ENCODE results near the gene GPRC5D. TPM values are rescaled to one million over a fixed set of nuclear protein-coding genes. Genes with fewer than 3 reads are reported as not detected.

The GPRC5D gene
- total and polyA plus RNA-seq, 12 donors = 0.04 TPM; not detected in 11

DNA sequence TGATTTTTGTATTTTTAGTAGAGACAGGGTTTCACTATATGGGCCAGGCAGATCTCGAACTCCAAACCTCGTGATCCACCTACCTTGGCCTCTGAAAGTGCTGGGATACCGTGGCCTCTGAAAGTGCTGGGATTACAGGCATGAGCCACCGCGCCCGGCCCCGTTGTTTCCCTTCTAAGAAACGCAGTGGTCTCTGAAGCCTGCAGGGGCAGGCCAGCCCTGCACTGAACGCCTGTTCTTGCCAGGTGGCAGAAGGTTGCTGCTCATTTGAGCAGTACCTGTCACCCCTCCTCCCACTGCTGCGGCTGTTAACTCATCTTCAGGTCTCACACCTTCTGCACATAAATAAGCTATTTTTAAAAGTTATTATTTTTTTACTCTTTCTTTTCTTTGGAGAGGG lies 36.3 kb downstream of the GPRC5D start:
- TF ChIP-seq, protein P1, sequence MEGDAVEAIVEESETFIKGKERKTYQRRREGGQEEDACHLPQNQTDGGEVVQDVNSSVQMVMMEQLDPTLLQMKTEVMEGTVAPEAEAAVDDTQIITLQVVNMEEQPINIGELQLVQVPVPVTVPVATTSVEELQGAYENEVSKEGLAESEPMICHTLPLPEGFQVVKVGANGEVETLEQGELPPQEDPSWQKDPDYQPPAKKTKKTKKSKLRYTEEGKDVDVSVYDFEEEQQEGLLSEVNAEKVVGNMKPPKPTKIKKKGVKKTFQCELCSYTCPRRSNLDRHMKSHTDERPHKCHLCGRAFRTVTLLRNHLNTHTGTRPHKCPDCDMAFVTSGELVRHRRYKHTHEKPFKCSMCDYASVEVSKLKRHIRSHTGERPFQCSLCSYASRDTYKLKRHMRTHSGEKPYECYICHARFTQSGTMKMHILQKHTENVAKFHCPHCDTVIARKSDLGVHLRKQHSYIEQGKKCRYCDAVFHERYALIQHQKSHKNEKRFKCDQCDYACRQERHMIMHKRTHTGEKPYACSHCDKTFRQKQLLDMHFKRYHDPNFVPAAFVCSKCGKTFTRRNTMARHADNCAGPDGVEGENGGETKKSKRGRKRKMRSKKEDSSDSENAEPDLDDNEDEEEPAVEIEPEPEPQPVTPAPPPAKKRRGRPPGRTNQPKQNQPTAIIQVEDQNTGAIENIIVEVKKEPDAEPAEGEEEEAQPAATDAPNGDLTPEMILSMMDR (IDR thresholded peaks at IDR 0.05) = no peak
- DNase-seq (no peak), ATAC-seq (no peak)
- H3K9me3 ChIP-seq = no peaks in the 10 kb centered on the region
- H3K27me3 ChIP-seq = peaks cover 0 to 3% (median 0%) of the 10 kb centered on the region in 7 donors
- peak overlapping the region in 3 of 10 donors; percentile 35 to 42 (median 35) for H3K27ac ChIP-seq
- whole genome bisulfite sequencing, 2 donors = 80 to 82% methylated on average over 10 of the region's 10 CpGs
- H3K36me3 ChIP-seq = no peaks in the 10 kb centered on the region
- no peak overlapping the region for H3K4me3 ChIP-seq
- intact Hi-C loops (cut with DNase I) = loop anchor here (1.0 to 10.0 kb wide), 18 partner anchors 59 to 319 kb away; no protein-coding TSS in a partner anchor
- peaks cover 2 to 19% (median 8%) of the 10 kb centered on the region in 9 donors for H3K4me1 ChIP-seq

DNA sequence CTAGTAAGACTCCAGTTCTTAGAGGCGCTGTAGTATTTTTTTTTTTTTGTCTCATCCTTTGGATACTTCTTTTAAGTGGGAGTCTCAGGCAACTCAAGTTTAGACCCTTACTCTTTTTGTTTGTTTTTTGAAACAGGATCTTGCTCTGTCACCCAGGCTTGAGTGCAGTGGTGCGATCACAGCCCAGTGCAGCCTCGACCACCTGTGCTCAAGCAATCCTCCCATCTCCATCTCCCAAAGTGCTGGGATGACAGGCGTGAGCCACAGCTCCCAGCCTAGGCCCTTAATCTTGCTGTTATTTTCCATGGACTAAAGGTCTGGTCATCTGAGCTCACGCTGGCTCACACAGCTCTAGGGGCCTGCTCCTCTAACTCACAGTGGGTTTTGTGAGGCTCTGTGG lies 39.3 kb downstream of the GPRC5D start:
- TF ChIP-seq, protein P1 (IDR thresholded peaks at IDR 0.05) = no peak
- no peak for ATAC-seq
- intact Hi-C loops (cut with DNase I) = loop anchor here in 3 of 10 donors (5.0 to 10.0 kb wide), 5 partner anchors 72 to 322 kb away; no protein-coding TSS in a partner anchor
- no peak overlapping the region for H3K27ac ChIP-seq
- peaks cover 0 to 3% (median 0%) of the 10 kb centered on the region in 7 donors for H3K27me3 ChIP-seq
- DNase-seq = no peak
- no peaks in the 10 kb centered on the region for H3K36me3 ChIP-seq
- H3K4me1 ChIP-seq = peaks cover 2 to 35% (median 19%) of the 10 kb centered on the region in 9 donors
- WGBS, 2 donors = 97 to 98% methylated on average over 5 of the region's 5 CpGs
- H3K4me3 ChIP-seq = no peak overlapping the region
- H3K9me3 ChIP-seq = no peaks in the 10 kb centered on the region

DNA sequence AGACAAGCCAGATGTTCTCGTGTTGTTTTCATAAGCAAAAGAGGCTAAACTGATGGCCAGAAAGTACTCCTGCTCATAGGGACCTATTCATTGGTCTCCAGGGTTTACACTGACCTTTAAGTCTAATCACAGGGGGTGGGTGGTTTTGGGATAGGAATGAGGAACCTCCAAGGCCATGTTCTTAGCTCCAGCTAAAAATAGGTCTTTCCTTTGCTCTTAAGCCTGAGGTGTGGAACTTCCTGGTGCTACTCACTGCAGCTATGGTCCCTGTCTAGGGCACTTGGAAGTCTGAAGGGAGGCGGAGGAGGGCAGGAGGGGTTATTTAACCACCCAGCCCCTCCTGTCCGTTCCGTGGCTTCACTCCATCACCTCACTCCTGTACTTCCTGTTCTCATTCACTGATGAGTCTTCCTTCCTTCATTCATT lies 42.0 kb downstream of the GPRC5D start:
- 44 to 49% methylated on average over 4 of the region's 4 CpGs for WGBS, 2 donors
- ATAC-seq = peak; percentile 43 to 93 (median 66)
- intact Hi-C loops (cut with DNase I) = loop anchor here in 4 of 10 donors (5.0 to 10.0 kb wide), 6 partner anchors 75 to 325 kb away; no protein-coding TSS in a partner anchor

DNA sequence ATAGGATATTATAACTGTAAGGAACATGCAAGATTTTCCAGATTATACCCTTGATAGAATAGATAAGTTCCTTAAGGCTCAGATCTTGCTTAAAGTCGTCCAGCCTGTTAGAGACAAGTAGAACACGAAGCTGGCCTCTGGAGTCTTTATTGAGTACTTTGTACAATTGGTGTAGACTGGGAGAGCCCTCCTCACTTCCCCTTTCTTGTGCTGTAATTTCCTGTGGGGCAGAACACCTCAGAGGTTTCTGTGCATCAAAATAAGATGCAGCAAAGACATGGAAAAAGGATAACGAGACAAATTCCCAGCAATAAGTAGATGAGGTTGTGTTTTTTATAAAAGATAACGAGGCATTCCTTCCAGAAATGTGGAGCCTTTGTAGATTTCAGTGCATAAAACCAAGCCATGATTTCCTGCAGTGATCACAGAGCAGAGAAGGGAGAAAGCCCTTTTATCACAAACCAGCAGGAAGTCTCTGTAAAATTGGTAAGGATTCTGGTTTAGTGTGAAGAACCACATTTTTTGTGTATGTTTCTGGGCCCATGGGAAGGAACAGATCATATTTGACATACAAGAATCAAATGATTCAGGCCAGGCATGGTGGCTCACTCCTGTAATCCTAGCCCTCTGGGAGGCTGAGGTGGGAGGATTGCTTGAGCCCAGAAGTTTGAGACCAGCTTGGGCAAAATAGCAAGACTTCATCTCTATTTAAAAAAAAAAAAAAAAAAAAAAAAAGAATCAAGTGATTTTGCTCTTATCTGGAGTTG lies 42.6 kb downstream of the GPRC5D start:
- WGBS, 2 donors = 47 to 55% methylated on average over 4 of the region's 4 CpGs
- Histone ChIP-seq H3K27ac (peak overlapping the region in 4 of 10 donors; percentile 8 to 56 (median 36)), H3K9me3 (no peaks in the 10 kb centered on the region), H3K4me3 (no peak overlapping the region), H3K4me1 (peaks cover 0 to 19% (median 15%) of the 10 kb centered on the region in 9 donors), H3K27me3 (peaks cover 0 to 3% (median 0%) of the 10 kb centered on the region in 7 donors), H3K36me3 (no peaks in the 10 kb centered on the region)
- ATAC-seq (peak in 3 of 8 donors; percentile 15 to 55 (median 35)), DNase-seq (no peak)
- intact Hi-C loops (cut with DNase I) = loop anchor here in 1 of 10 donors (10.0 kb wide), 1 partner anchor 75 kb away; no protein-coding TSS in a partner anchor
- TF ChIP-seq, protein P1 (IDR thresholded peaks at IDR 0.05) = no peak

More for the DNA sequence above, 42.0 kb downstream of the GPRC5D start:
- peaks cover 0 to 19% (median 15%) of the 10 kb centered on the region in 9 donors for H3K4me1 ChIP-seq
- peak overlapping the region in 8 of 10 donors; percentile 25 to 57 (median 47) for H3K27ac ChIP-seq
- no peaks in the 10 kb centered on the region for H3K9me3 ChIP-seq
- H3K27me3 ChIP-seq = peaks cover 0 to 3% (median 0%) of the 10 kb centered on the region in 7 donors
- no peaks in the 10 kb centered on the region for H3K36me3 ChIP-seq
- DNase-seq = no peak
- TF ChIP-seq, protein P1 (IDR thresholded peaks at IDR 0.05) = no peak
- H3K4me3 ChIP-seq = no peak overlapping the region

Measured in heart right ventricle (tissue), 16 donors.